ENCODE results near the gene KMT2E.
"Not testable (repeated sequence)": the region's sequence is repeated elsewhere in the genome, so short reads cannot be mapped to it uniquely, and the experiment has no call there.

The KMT2E gene

GRCh38 chr7:105026750-105027149, 12.7 kb downstream of the KMT2E start:
- no peak for DNase-seq (ENCODE audit: low read depth)
- no peak overlapping the region for H3K4me3 ChIP-seq (ENCODE audit: control insufficient read depth, low read depth, low read length)
- TF ChIP-seq CTCF (conservative IDR thresholded peaks at IDR 0.05; ENCODE audit: control insufficient read depth, insufficient read depth, low read depth, low read length) = no peak

DNA sequence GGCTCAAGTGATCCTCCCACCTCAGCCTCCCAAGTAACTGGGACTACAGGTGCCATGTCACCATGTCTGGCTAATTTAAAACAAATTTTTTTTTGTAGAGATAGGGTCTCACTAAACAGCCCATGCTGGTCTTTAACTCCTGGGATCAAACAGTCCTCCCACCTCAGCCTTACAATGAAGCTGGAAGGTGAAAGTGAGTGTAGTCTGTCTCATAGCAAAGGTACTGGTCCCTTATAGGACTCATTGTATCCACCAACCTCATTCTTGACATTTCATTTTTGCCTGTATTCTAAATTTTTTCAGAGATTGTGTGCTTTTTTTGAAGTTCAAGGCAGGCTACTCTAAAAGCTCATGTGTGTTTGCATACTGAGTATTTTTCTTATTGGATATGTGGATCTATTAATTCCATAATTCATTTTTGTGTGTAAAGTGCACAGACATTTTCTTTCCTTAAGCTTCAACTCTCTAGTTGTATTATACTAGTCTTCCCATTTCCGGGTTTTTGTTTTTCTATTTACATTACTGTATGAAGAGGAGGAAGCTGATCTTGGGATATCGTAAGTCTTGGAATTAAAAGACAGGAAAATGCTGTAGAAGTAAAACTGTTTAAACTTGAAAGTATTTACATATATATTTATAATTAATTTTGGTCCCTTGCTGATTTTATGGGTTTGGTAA, 13.3 kb downstream of the KMT2E start:
- H3K4me3 ChIP-seq (ENCODE audit: control insufficient read depth, low read depth, low read length) = no peak overlapping the region
- no peak for DNase-seq (ENCODE audit: low read depth)
- no peak for TF ChIP-seq CTCF (conservative IDR thresholded peaks at IDR 0.05; ENCODE audit: control insufficient read depth, insufficient read depth, low read depth, low read length)

DNA sequence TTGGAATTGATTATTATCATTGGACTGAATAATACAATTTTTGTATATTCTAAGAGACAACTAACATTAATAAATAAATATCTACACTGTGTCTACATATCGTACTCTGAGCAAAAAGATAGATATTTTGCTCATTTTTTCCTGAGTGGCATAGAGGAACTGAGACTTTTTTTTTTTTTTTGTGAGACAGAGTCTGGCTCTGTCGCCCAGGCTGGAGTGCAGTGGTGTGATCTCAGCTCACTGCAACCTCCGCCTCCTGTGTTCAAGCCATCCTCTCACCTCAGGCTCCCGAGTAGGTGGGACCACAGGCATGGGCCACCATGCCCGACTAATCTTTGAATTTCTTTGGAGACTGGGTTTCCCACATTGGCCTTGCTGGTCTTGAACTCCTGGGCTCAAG, 14.0 kb downstream of the KMT2E start:
- no peak for TF ChIP-seq CTCF (conservative IDR thresholded peaks at IDR 0.05; ENCODE audit: control insufficient read depth, insufficient read depth, low read depth, low read length)

GRCh38 chr7:105028941-105029340, 14.9 kb downstream of the KMT2E start:
- not testable (repeated sequence) for DNase-seq (ENCODE audit: low read depth); H3K4me3 ChIP-seq (ENCODE audit: control insufficient read depth, low read depth, low read length)

More for the DNA sequence above, 14.0 kb downstream of the KMT2E start:
- H3K4me3 ChIP-seq (ENCODE audit: control insufficient read depth, low read depth, low read length) = no peak overlapping the region
- no peak for DNase-seq (ENCODE audit: low read depth)

DNA sequence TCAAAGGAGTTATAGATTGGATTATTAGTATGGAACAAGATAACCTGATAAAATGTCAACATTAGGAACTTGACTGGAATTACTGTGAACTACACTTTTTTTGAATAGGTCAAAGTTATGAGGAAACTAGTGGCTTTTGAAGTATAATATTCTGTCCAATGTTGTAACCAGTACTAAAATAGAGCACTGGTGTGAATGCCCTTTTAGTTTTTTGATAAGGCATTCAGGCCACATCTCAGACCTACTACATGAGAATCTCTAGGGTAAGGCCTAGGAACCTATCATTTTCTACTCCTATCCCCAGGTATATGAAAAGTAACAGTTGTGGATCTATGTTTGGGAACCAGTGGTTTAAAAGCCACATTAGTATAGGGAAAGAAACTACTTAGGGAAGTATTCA, 16.4 kb downstream of the KMT2E start:
- H3K4me3 ChIP-seq (ENCODE audit: control insufficient read depth, low read depth, low read length) = no peak overlapping the region
- no peak for TF ChIP-seq CTCF (conservative IDR thresholded peaks at IDR 0.05; ENCODE audit: control insufficient read depth, insufficient read depth, low read depth, low read length)
- DNase-seq (ENCODE audit: low read depth) = no peak

- H3K4me3 ChIP-seq (ENCODE audit: control insufficient read depth, low read depth, low read length) = no peak overlapping the region
- no peak for DNase-seq (ENCODE audit: low read depth)
Measured at GRCh38 chr7:105032553-105033214, 18.7 kb downstream of the KMT2E start.

More at GRCh38 chr7:105032553-105033214, 18.7 kb downstream of the KMT2E start:
- no peak for TF ChIP-seq CTCF (conservative IDR thresholded peaks at IDR 0.05; ENCODE audit: control insufficient read depth, insufficient read depth, low read depth, low read length)

All from fibroblast of mammary gland (primary cell).